Activated T-helper 17 cell treated with anti-CD3 and anti-CD28 coated beads, Interleukin-2, amount 50 U/mL, for 72 hours (primary cell): ENCODE measurements around the gene CRYBB1. TPM values are rescaled to one million over a fixed set of nuclear protein-coding genes. Genes with fewer than 3 reads are reported as not detected.
A peak's percentile ranks its signal among the peaks of the same experiment; 100 is the strongest.
"Not testable (repeated sequence)": the region's sequence is repeated elsewhere in the genome, so short reads cannot be mapped to it uniquely, and the experiment has no call there.

Source experiments
- ATAC-seq: fragments of 150-1000 bp; cut with Tn5 transposase; replicated peaks from 2 replicates; pipeline ENCODE4 v1.10.0; 2021; ENCODE audit warnings: mild to moderate bottlenecking, moderate library complexity
- H3K27ac Mint-ChIP-seq: one replicate; pipeline ENCODE4 v1.8.0; 2022; ENCODE audit warnings: mixed read lengths
- H3K27me3 Mint-ChIP-seq: one replicate; pipeline ENCODE4 v1.8.0; 2022; ENCODE audit warnings: mixed read lengths
- H3K36me3 Mint-ChIP-seq: one replicate; pipeline ENCODE4 v1.8.0; 2022; ENCODE audit warnings: low read depth, mild to moderate bottlenecking, mixed read lengths
- H3K4me1 Mint-ChIP-seq: one replicate; pipeline ENCODE4 v1.8.0; 2022; ENCODE audit warnings: mixed read lengths
- H3K4me3 Mint-ChIP-seq: one replicate; pipeline ENCODE4 v1.8.0; 2022; ENCODE audit warnings: mild to moderate bottlenecking, mixed read lengths
- H3K9me3 Mint-ChIP-seq: one replicate; pipeline ENCODE4 v1.8.0; 2022; ENCODE audit warnings: mixed read lengths
- total RNA-seq, 2 donors: library from RNA; stranded (reverse); gene quantifications; one replicate each; pipeline ENCODE4 v1.2.3, GENCODE V29; 2022

CRYBB1 gene
- total RNA-seq, 2 donors from 2014 or later: not detected

DNA sequence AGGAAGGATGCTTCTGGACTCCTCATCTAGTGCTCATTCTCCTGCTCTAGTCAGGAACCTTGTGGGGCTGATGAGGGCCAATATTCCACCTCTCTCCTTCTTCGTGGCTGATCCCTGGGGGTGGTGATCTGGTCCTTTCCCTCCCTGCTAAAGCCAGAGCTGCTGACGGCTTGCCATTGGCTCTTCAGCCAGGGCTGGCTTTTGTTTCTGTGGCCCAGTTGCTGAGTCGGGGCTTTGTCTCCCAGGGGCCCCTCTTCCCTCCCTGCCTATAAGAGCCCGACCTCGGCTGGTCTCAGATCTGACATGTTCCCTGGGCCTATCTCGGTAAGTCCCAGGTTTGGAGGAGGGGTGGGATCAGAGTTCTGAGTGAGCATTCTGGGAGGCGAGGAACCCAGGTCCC is 3.8 kb upstream of the CRYBB1 start, which contains the start of gene CRYBA4:
CRYBA4 (plus strand) TSS at position 301 of the 400 bp plus-strand sequence. CDS start 634 bp downstream, outside the sequence.
- no peak within 1 kb of the TSS for H3K4me3 Mint-ChIP-seq
- H3K9me3 Mint-ChIP-seq: peaks cover 6% of the 10 kb centered on the region
- no peak within 1 kb of the TSS for H3K27ac Mint-ChIP-seq
- H3K36me3 Mint-ChIP-seq: no peaks in the 10 kb centered on the region
- H3K4me1 Mint-ChIP-seq: peaks cover 5% of the 10 kb centered on the region
- ATAC-seq: no peak
- H3K27me3 Mint-ChIP-seq: no peaks in the 10 kb centered on the region

DNA sequence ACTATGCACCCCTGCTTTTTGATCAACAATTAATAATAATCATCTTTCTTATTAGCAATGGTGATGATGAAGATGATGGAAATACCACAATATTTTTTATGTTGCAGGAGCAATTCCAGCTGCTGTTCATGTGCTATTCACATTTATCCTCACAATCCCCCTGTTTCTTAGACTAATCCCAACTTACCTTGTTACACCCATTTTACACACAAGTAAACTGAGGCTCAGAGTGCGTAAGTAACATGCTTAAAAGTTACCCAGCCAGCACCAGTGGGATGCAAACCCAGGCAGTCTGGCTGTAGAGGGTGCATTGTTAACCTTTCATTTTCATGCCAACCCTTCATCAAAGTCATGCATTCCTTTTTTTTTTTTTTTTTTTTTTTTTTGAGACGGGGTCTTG is 2.4 kb upstream of the CRYBB1 start:
- Mint-ChIP-seq H3K4me1 (peaks cover 5% of the 10 kb centered on the region), H3K27me3 (no peaks in the 10 kb centered on the region), H3K4me3 (no peak overlapping the region), H3K27ac (no peak overlapping the region), H3K9me3 (peaks cover 6% of the 10 kb centered on the region), H3K36me3 (no peaks in the 10 kb centered on the region)
- ATAC-seq: no peak

DNA sequence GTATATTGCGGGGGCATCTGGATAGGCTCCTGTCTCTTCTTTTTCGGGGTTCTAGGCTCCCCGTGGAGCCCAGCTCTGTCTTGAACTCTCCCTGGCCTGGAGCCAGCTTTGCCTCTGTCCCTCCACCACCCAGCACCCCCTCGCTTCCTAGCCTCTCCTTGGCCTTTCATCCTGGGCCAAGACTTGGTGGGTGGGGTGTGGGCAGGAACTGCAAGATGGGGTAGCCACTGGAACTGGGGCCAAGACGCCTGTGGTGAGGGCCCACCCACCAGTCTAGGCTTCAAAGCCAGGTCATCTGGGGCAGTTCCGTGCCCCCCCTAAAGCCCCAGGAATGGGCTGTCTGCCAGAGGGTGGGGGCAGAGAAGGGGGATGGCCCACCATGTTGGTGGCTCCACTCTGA is 1.7 kb upstream of the CRYBB1 start:
- no peak overlapping the region for H3K27ac Mint-ChIP-seq
- peaks cover 6% of the 10 kb centered on the region for H3K9me3 Mint-ChIP-seq
- H3K27me3 Mint-ChIP-seq: no peaks in the 10 kb centered on the region
- ATAC-seq: no peak
- peaks cover 5% of the 10 kb centered on the region for H3K4me1 Mint-ChIP-seq
- H3K36me3 Mint-ChIP-seq: no peaks in the 10 kb centered on the region
- no peak overlapping the region for H3K4me3 Mint-ChIP-seq

DNA sequence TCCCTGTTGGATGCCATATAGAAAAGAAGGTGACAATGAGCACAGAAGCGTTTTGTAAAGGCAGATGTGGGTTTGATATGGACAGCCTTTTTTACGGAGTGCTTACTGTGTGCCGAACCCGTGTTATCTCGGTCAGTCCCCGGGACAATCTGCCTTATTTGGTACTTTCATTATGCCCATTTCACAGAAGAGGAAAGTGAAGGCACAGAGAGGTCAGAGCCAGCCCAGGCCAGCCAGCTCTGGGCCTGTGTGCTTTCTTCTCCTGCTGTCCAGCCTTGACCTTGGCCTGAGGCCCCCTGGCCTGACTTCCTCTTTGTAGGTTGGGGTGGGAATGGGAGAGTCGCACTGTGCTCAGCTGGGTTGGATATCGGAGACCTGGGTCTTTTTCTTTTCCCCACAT is 628 bp upstream of the CRYBB1 start:
- H3K27me3 Mint-ChIP-seq: no peaks in the 10 kb centered on the region
- H3K27ac Mint-ChIP-seq: peak overlapping the region; percentile 30
- no peaks in the 10 kb centered on the region for H3K9me3 Mint-ChIP-seq
- H3K36me3 Mint-ChIP-seq: no peaks in the 10 kb centered on the region
- H3K4me3 Mint-ChIP-seq: no peak overlapping the region
- no peaks in the 10 kb centered on the region for H3K4me1 Mint-ChIP-seq
- ATAC-seq: no peak

DNA sequence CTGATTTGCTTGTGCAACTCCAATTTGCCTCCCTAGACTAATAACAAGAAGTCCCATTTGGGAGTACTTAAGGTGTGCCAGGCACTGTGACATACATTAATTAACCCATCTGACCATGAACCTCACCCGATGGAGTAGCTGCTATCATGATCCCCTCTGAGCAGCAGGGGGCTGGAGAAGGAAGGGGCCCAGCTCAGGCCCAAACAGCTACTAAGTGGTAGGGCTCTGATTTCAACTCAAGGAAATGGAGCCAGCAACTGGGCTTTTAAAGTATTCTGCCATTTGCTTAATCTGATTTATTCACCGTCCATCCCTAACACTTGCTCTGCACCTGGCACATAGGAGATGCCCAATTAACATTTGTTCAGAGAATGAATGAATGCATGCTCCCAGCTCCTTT is 1.2 kb downstream of the CRYBB1 start:
- ATAC-seq: no peak

DNA sequence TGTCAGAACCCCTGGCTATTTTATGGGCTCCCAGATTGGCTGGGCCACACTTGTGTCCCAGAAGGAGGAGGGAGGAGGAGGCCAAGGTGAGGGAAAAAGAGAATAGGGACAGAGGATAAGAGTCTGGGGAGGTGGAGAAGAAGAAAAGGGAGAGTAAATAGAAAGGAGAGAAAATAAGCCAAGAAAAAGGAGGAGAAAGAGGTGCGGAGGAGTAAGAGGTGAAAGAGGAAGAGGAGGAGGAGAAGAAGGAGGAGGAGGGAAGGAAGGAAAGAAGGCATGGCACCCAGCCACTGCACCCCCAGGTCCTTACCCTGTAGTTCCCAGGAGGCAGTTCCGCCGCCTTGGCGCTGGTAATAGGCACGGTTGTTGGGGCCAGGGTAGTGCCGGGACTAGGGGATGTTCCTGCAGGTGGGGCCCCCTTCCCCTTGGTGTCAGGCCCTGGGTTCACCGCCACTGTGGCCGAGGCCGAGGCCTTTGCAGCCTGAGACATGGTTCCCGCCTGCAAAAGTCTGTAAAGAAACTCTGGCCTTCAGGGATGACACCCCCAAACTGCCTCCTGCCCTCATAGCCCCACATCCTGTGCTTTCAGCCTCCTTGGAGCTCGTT is 1.9 kb downstream of the CRYBB1 start:
- Mint-ChIP-seq H3K27me3 (no peaks in the 10 kb centered on the region), H3K36me3 (no peaks in the 10 kb centered on the region), H3K4me3 (no peak overlapping the region), H3K9me3 (no peaks in the 10 kb centered on the region), H3K27ac (no peak overlapping the region), H3K4me1 (no peaks in the 10 kb centered on the region)
- no peak for ATAC-seq

More for the DNA sequence above, 1.2 kb downstream of the CRYBB1 start:
- no peaks in the 10 kb centered on the region for H3K4me1 Mint-ChIP-seq
- no peak overlapping the region for H3K4me3 Mint-ChIP-seq
- H3K27ac Mint-ChIP-seq: peak overlapping the region; percentile 41
- no peaks in the 10 kb centered on the region for H3K36me3 Mint-ChIP-seq
- H3K9me3 Mint-ChIP-seq: no peaks in the 10 kb centered on the region
- H3K27me3 Mint-ChIP-seq: no peaks in the 10 kb centered on the region

DNA sequence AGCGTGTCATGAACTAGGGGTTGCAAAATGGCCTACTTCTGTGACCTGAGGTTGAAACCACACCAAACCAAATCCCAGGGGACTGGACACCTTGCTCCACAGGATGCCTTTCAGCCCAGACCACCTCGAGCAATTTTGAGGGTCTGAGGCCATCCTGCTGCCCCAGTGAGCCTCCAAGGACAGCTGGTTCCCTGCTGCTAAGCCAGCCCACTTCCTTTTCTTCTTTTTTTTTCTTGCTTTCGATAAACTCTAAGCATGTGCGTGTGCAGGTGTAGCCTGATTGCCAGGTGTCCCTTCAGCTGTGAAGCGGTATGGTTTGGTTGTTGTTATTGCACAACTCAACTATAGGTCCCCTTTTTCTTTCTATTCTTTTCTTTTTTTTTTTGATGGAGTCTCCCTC is 2.7 kb downstream of the CRYBB1 start:
- H3K4me3 Mint-ChIP-seq: no peak overlapping the region
- H3K36me3 Mint-ChIP-seq: peaks cover 5% of the 10 kb centered on the region
- H3K27ac Mint-ChIP-seq: no peak overlapping the region
- ATAC-seq: no peak
- H3K27me3 Mint-ChIP-seq: no peaks in the 10 kb centered on the region
- no peaks in the 10 kb centered on the region for H3K9me3 Mint-ChIP-seq
- H3K4me1 Mint-ChIP-seq: peaks cover 6% of the 10 kb centered on the region

DNA sequence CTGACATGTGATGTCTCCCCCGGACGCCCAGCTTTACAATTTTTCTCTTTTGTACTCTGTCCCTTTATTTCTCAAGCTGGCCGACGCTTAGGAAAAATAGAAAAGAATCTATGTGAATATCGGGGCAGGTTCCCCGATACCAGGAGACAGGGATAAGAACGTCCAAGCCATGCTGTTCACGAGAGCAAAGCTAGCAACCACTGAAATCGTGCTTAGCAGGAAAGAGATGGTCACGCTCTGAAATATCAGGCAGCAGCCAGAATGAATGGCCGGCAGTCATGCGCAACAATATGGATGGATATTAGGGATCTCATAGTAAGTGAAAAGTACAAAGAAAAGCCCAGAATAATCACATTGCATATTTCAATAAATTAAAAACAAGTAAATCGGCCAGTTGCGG is 3.5 kb downstream of the CRYBB1 start:
- Mint-ChIP-seq H3K27me3 (no peaks in the 10 kb centered on the region), H3K27ac (no peak overlapping the region), H3K4me3 (no peak overlapping the region), H3K36me3 (peaks cover 6% of the 10 kb centered on the region), H3K4me1 (peaks cover 12% of the 10 kb centered on the region), H3K9me3 (no peaks in the 10 kb centered on the region)
- ATAC-seq: no peak

DNA sequence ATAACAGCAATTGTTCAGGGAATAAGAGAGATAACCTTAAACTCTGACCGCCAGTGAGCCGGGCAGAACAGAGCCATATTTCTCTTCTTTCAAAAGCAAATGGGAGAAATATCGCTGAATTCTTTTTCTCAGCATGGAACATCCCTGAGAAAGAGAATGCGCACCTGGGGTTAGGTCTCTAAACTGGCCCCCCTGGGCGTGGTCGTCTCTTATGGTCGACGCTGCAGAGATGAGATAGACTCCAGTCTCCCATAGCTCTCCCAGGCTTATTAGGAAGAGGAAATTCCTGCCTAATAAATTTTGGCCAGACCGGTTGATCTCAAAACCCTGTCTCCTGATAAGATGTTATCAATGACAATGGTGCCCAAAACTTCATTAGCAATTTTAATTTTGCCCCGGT is 4.1 kb downstream of the CRYBB1 start:
- H3K4me3 Mint-ChIP-seq, H3K36me3 Mint-ChIP-seq, H3K27me3 Mint-ChIP-seq: not testable (repeated sequence)

DNA sequence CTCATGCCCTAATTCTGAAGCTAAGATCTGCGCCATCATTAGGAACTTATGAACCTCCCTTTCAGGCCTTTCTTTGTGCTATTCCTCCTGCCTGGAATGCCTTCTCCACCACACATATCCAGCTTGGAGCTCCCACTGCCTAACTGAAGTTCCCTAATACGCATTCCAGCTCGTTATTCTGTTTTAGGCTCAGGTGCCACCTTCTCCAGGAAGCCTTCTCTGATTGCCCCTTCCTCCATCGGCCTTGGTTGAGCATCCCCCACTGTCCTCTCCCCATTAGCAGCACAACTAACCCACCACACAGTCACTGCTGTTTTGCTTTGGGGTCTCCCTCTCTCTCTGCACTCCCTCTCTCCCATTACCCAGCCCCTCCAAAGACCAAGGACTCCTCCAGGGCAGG is 5.2 kb downstream of the CRYBB1 start:
- Mint-ChIP-seq H3K4me3 (no peak overlapping the region), H3K9me3 (no peaks in the 10 kb centered on the region), H3K36me3 (peaks cover 6% of the 10 kb centered on the region), H3K27ac (no peak overlapping the region), H3K4me1 (peaks cover 16% of the 10 kb centered on the region), H3K27me3 (no peaks in the 10 kb centered on the region)
- ATAC-seq: no peak

More for the DNA sequence above, 4.1 kb downstream of the CRYBB1 start:
- H3K4me1 Mint-ChIP-seq: peaks cover 16% of the 10 kb centered on the region
- not testable (repeated sequence) for ATAC-seq, H3K27ac Mint-ChIP-seq, H3K9me3 Mint-ChIP-seq

DNA sequence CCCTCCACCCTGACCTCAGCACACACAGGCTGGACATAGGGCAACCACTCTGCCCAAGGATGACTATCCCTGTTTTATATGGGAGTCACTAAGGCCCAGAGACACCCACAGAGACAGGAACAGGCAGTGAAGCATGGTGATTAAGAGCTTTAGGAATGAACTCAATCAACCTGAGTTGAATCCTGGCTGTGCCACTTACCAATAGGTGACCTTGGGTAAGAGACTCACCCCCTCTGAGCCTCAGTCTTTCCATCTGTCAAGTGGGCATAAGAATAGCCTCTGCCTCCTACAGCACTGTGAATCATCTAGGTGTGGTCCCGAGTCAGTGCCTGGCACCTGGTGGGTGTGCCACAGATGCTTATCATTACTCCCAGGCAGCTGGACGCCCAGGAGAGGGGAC is 6.8 kb downstream of the CRYBB1 start:
- Mint-ChIP-seq H3K27ac (peak overlapping the region; percentile 2), H3K4me1 (peaks cover 16% of the 10 kb centered on the region), H3K9me3 (no peaks in the 10 kb centered on the region), H3K36me3 (peaks cover 6% of the 10 kb centered on the region), H3K27me3 (no peaks in the 10 kb centered on the region), H3K4me3 (peak overlapping the region; percentile 68)
- peak; percentile 80 for ATAC-seq

DNA sequence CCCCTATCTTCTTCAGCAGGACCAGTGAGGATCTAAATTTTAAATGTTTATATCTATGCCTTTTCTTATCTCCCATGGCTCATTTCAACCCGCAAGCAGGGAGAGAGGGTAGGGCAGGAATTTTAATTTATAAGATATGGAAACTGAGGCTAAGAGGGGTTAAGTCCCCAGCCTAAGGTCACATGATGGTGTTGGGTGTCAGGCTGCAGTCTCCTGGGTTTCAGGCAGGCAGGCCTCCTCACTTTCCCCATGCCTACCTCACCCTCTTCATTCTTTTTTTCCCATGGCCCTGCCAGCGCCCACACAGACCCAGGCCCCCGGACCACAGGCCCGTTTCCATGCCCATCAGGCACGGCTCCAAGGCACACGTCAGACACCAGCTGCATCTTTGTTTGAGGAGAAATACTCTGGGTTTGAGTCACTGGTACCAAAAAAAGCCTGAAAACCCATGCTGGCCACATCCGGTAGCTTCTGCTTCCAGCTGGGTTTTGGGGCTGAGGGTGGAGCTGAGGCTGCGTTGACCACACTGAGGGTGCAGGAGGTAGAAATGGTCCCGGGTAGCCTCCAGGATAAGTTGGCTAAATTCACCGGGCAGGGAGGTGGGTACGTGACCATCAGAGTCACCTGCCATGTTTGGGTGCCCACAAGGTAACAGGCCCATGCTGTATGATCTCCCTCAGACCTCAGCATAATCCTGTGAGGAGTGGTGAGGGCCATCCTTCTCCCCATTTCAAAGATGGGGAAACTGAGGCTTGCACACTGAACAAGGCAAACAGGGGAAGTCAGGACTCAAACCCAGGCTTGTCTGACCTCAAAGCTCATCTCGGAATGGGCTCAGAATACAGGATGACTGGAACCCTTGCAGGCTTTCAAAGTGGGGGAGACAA is 7.5 kb downstream of the CRYBB1 start:
- Mint-ChIP-seq H3K36me3 (peaks cover 6% of the 10 kb centered on the region), H3K4me3 (peak overlapping the region; percentile 68), H3K9me3 (no peaks in the 10 kb centered on the region), H3K27ac (peak overlapping the region; percentile 2), H3K4me1 (peaks cover 16% of the 10 kb centered on the region), H3K27me3 (no peaks in the 10 kb centered on the region)
- peak; percentile 81 for ATAC-seq

DNA sequence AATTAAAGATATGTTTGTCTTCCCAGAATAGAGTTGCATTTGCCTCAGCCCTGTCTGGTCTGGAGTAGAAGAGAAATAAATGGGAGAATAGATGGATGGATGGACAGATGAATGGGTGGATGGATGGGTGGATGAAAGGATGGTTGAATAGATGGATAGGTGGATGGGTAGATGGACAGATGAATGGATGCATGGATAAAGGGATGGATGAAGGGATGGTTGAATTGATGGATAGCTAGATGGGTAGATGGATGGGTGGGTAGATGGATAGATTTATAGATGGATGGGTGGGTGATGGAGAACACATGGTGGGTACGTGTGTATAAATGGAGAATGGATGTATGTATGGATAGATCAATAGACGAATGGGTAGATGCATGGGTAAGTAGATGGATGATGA is 8.5 kb downstream of the CRYBB1 start:
- ATAC-seq: no peak
- H3K27ac Mint-ChIP-seq: peak overlapping the region; percentile 2
- no peaks in the 10 kb centered on the region for H3K9me3 Mint-ChIP-seq
- H3K36me3 Mint-ChIP-seq: peaks cover 6% of the 10 kb centered on the region
- peak overlapping the region; percentile 68 for H3K4me3 Mint-ChIP-seq
- H3K4me1 Mint-ChIP-seq: peaks cover 16% of the 10 kb centered on the region
- H3K27me3 Mint-ChIP-seq: no peaks in the 10 kb centered on the region

DNA sequence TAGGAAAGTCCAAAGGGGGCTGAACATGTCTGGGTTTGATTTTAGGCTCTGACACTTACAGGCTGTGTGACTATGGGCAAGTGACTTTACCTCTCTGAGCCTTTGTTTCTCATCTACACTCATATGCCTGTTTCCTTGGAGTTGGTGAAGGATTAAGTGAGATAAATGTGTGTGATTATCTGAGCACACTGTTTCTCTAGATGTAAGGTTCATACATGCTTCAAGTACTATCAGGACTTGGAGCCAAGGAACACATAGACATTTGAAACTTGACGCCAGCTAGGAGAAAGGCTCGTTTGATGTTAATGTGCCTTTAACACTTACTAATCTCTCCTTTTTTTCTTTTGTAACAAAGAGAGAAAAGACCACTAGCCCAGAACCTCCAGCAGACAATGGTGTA is 9.7 kb downstream of the CRYBB1 start:
- H3K4me3 Mint-ChIP-seq: no peak overlapping the region
- peaks cover 16% of the 10 kb centered on the region for H3K4me1 Mint-ChIP-seq
- no peaks in the 10 kb centered on the region for H3K9me3 Mint-ChIP-seq
- no peaks in the 10 kb centered on the region for H3K27me3 Mint-ChIP-seq
- H3K27ac Mint-ChIP-seq: no peak overlapping the region
- ATAC-seq: no peak
- H3K36me3 Mint-ChIP-seq: peaks cover 6% of the 10 kb centered on the region

DNA sequence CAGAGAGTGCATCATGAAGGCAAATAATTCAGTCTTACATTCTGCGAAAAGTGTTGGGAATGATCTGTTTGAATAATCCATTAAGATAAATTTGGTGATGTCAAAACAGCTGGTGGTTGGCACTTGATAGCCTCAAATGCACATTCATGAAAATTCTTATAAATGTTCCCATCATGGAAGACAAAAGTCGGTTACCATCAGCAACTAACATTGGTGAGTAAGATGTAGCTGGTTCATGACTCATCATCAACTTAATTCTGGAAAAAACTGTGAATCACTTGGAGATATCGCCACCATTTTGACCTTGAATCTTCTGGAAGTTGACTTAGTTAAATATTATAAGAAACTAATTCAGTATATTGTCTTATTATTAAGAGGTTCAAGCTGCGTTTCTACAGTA is 11.2 kb downstream of the CRYBB1 start:
- Mint-ChIP-seq H3K9me3 (no peaks in the 10 kb centered on the region), H3K27ac (no peak overlapping the region), H3K4me3 (no peak overlapping the region), H3K36me3 (peaks cover 6% of the 10 kb centered on the region), H3K27me3 (no peaks in the 10 kb centered on the region), H3K4me1 (peaks cover 16% of the 10 kb centered on the region)
- ATAC-seq: no peak
